Endothelial cell of umbilical vein (primary cell): ENCODE measurements around the gene DRC7. TPM values are rescaled to one million over a fixed set of nuclear protein-coding genes. Genes with fewer than 3 reads are reported as not detected.

Source experiments
- BruUV-seq: library from RNA; stranded (reverse); fragments of 400-500 nt; replicated peaks from 2 replicates; lab custom pipeline; 2021; lab: Mats Ljungman, UMichigan
- CTCF ChIA-PET: fragments of 300-600, 350-600 bp; sonication (Branson Sonifier 250); formaldehyde crosslinking; loops from one replicate; lab custom pipeline; 2021; ENCODE audit warnings: antibody characterized with exemption, inconsistent platforms; lab: Charles Lee
- POLR2A ChIA-PET: fragments of 300-600, 350-600 bp; sonication (Branson Sonifier 250); formaldehyde crosslinking; loops from one replicate; lab custom pipeline; 2021; ENCODE audit warnings: antibody characterized with exemption, inconsistent platforms; lab: Charles Lee
- DNase-seq: peaks from one replicate; pipeline ENCODE4 v3.0.0-alpha.2; 2011; ENCODE audit warnings: low read depth, low spot score
- FAIRE-seq: peaks from 2 replicates; lab custom pipeline; 2011; peaks lifted over from hg19 to GRCh38; lab: Jason Lieb, UNC
- H2AFZ ChIP-seq: 2 replicates; pipeline ENCODE4 v1.6.0; 2012; ENCODE audit warnings: low read depth, low read length, control low read depth, inconsistent platforms
- H3K27ac ChIP-seq: 2 replicates; pipeline ENCODE4 v1.5.1; 2011; ENCODE audit warnings: low read depth, mild to moderate bottlenecking, control low read depth, low read length, moderate library complexity; ENCODE audit not compliant: insufficient read depth
- H3K27me3 ChIP-seq, 2 experiments: 2 replicates each; pipeline versions ENCODE4 v1.6.0 to v1.6.1; 2011; ENCODE audit warnings: low read length in 2 of 2, mixed read lengths in 1 of 2; ENCODE audit not compliant: control insufficient read depth in 2 of 2, insufficient read depth in 2 of 2
- H3K36me3 ChIP-seq, 2 experiments: 2 replicates in 1 of 2; 3 replicates in 1 of 2; pipeline ENCODE4 v1.5.1; 2011; ENCODE audit warnings: low read length in 2 of 2, mild to moderate bottlenecking in 1 of 2, moderate library complexity in 1 of 2; ENCODE audit not compliant: control insufficient read depth in 2 of 2, insufficient read depth in 2 of 2; ENCODE audit errors: extremely low read depth in 1 of 2
- H3K4me1 ChIP-seq: 3 replicates; pipeline ENCODE4 v1.5.1; 2011; ENCODE audit warnings: mild to moderate bottlenecking, low read length; ENCODE audit not compliant: control insufficient read depth, insufficient read depth; ENCODE audit errors: extremely low read depth
- H3K4me2 ChIP-seq: 2 replicates; pipeline ENCODE4 v1.6.1; 2011; ENCODE audit warnings: low read length, control low read depth, mixed read lengths; ENCODE audit not compliant: insufficient read depth
- H3K4me3 ChIP-seq, 3 experiments: fragments of 200-600 bp in 1 of 3; sonication (generic), shearing (Covaris generic) in 1 of 3; replicated peaks in 1 of 3; 2 replicates each; pipeline ENCODE4 v1.5.1; 2011 to 2016; ENCODE audit warnings: control low read depth in 3 of 3, low read length in 3 of 3, mild to moderate bottlenecking in 2 of 3, inconsistent platforms in 1 of 3, low read depth in 1 of 3, moderate library complexity in 1 of 3; ENCODE audit not compliant: insufficient read depth in 1 of 3
- H3K79me2 ChIP-seq: 2 replicates; pipeline ENCODE4 v1.6.0; 2012; ENCODE audit warnings: low read length, inconsistent platforms; ENCODE audit not compliant: control insufficient read depth, insufficient read depth
- H3K9ac ChIP-seq: replicated peaks from 2 replicates; pipeline ENCODE3; 2011; ENCODE audit warnings: low read length, control low read depth; ENCODE audit not compliant: insufficient read depth; ENCODE audit errors: extremely low read depth
- H3K9me1 ChIP-seq: replicated peaks from 3 replicates; pipeline ENCODE4 v1.6.0; 2011; ENCODE audit warnings: mild to moderate bottlenecking, low read length; ENCODE audit not compliant: control insufficient read depth, insufficient read depth; ENCODE audit errors: extremely low read depth
- H3K9me3 ChIP-seq: replicated peaks from 2 replicates; pipeline ENCODE4 v1.5.1; 2012; ENCODE audit warnings: low read length, inconsistent platforms; ENCODE audit not compliant: control insufficient read depth, insufficient read depth
- H4K20me1 ChIP-seq: replicated peaks from 2 replicates; pipeline ENCODE3; 2011; ENCODE audit warnings: mild to moderate bottlenecking, low read length; ENCODE audit not compliant: control insufficient read depth, insufficient read depth; ENCODE audit errors: extremely low read depth
- CTCF ChIP-seq, 2 donors: IDR thresholded peaks; 1 replicate in 1 of 2; 2 replicates in 1 of 2; pipeline ENCODE4 v1.5.1; 2011; ENCODE audit warnings: low read length in 2 of 2, mild to moderate bottlenecking in 2 of 2, moderate library complexity in 2 of 2, control low read depth in 1 of 2, inconsistent platforms in 1 of 2, low read depth in 1 of 2; ENCODE audit not compliant: insufficient read depth in 1 of 2; ENCODE audit errors: extremely low read depth in 1 of 2
- MAX ChIP-seq: IDR thresholded peaks from 2 replicates; pipeline ENCODE4 v1.6.1; 2011; ENCODE audit not compliant: insufficient read depth, insufficient read length
- dilution Hi-C: fragments of 300-500 bp; cut with MboI; formaldehyde crosslinking; loops from one replicate; pipeline ENCODE4 v1.15.0; 2019; ENCODE audit warnings: low sequenced_read_pairs; ENCODE audit not compliant: extremely low pct_ligation_motif_present
- intact Hi-C: fragments of 100-400 bp; cut with micrococcal nuclease; formaldehyde crosslinking; loops from one replicate; pipeline ENCODE4 v1.10.0; 2022
- polyA plus RNA-seq, 4 experiments: library from polyadenylated mRNA; depleted of rRNA in 3 of 4; stranded (reverse) in 3 of 4; unstranded in 1 of 4; fragments of >200 nt; gene quantifications; 2 replicates each; pipeline versions ENCODE4 v1.2.1 to v1.2.3, GENCODE V29; 2011 to 2012; ENCODE audit warnings: missing spikeins in 1 of 4
- total RNA-seq: library from RNA; stranded (reverse); gene quantifications from 2 replicates; pipeline ENCODE4 v1.2.3, GENCODE V29; 2021

The DRC7 gene
- total and polyA plus RNA-seq, 2 donors (not counting 3 experiments of a cell fraction or from before 2014, with no cell fraction given): 0.13 to 0.77 TPM

GRCh38 chr16:57683636-57684545 lies 10.7 kb upstream of the DRC7 start:
- H3K27ac ChIP-seq: no peak overlapping the region
- H3K4me1 ChIP-seq: no peaks in the 10 kb centered on the region
- TF ChIP-seq CTCF (IDR thresholded peaks at IDR 0.05; ENCODE audit: extremely low read depth in 1 of 2, insufficient read depth in 1 of 2, low read depth in 1 of 2, low read length in 2 of 2): no peak
- TF ChIP-seq MAX: no peak
- DNase-seq (no peak), FAIRE-seq (no peak)
- POLR2A ChIA-PET: no interaction called here
- no peak overlapping the region for H3K4me2 ChIP-seq
- H4K20me1 ChIP-seq: no peaks in the 10 kb centered on the region
- H3K4me3 ChIP-seq: no peak overlapping the region
- H3K79me2 ChIP-seq: no peaks in the 10 kb centered on the region
- no peak overlapping the region for H3K9ac ChIP-seq
- CTCF ChIA-PET: interaction anchor here (1.9 kb wide), 1 partner anchor 12 kb away, joined by 5 read pairs; no protein-coding TSS in a partner anchor
- dilution Hi-C loops: no loop called here
- H3K27me3 ChIP-seq: peaks cover 2% of the 10 kb centered on the region in 2 experiments
- H3K9me3 ChIP-seq: no peaks in the 10 kb centered on the region
- H3K36me3 ChIP-seq: no peaks in the 10 kb centered on the region
- BruUV-seq: no TSS peak
- intact Hi-C loops: no loop called here
- no peak overlapping the region for H2AFZ ChIP-seq
- H3K9me1 ChIP-seq: no peaks in the 10 kb centered on the region
